GM12878 (cell line): ENCODE data around the gene ATP6V0A1. TPM values are rescaled to one million over a fixed set of nuclear protein-coding genes. Genes with fewer than 3 reads are reported as not detected.

Experiments used
- ATAC-seq: fragments of 200-7000 bp; cut with Tn5 transposase; 3 replicates; pipeline ENCODE4 v1.9.1; 2020; ENCODE audit warnings: mild to moderate bottlenecking, moderate library complexity
- BruUV-seq: library from RNA; stranded (reverse); fragments of 400-500 nt; replicated peaks from 2 replicates; lab custom pipeline; 2021; lab: Mats Ljungman, UMichigan
- CTCF ChIA-PET: fragments of 300-600 bp; sonication (Branson Sonifier 250); formaldehyde crosslinking; extraction: SDS; loops from one replicate; lab custom pipeline; 2021; ENCODE audit warnings: inconsistent platforms; lab: Yijun Ruan, JAX
- POLR2A ChIA-PET: fragments of 350-600 bp; formaldehyde crosslinking; extraction: SDS; loops from one replicate; lab custom pipeline; 2021; ENCODE audit warnings: inconsistent platforms; lab: Charles Lee
- RAD21 ChIA-PET: fragments of 300-600 bp; sonication (Branson Sonifier 250); formaldehyde crosslinking; loops from one replicate; lab custom pipeline; 2023; ENCODE audit warnings: antibody characterized with exemption; ENCODE audit not compliant: unreplicated experiment; lab: Charles Lee
- SMC1A ChIA-PET: fragments of 300-600 bp; sonication (Branson Sonifier 250); formaldehyde crosslinking; loops from one replicate; lab custom pipeline; 2023; ENCODE audit not compliant: unreplicated experiment, uncharacterized antibody; lab: Charles Lee
- DNase-seq: peaks from one replicate; pipeline ENCODE4 v3.0.0-alpha.2; 2011; ENCODE audit warnings: low read depth, low spot score
- FAIRE-seq: peaks from 3 replicates; lab custom pipeline; 2011; peaks lifted over from hg19 to GRCh38; lab: Jason Lieb, UNC
- H2AFZ ChIP-seq: 2 replicates; pipeline ENCODE4 v1.6.0; 2011; ENCODE audit warnings: low read depth, low read length, control low read depth; ENCODE audit not compliant: control insufficient read depth
- H3K27ac ChIP-seq: 2 replicates; pipeline ENCODE4 v1.5.1; 2011; ENCODE audit warnings: control low read depth; ENCODE audit not compliant: control insufficient read depth, insufficient read depth
- H3K27me3 ChIP-seq, 2 experiments: replicated peaks in 1 of 2; 2 replicates each; pipeline versions ENCODE4 v1.6.0 to v1.6.1; 2011; ENCODE audit warnings: low read length in 1 of 2; ENCODE audit not compliant: control insufficient read depth in 2 of 2, insufficient read depth in 2 of 2
- H3K36me3 ChIP-seq, 2 experiments: 2 replicates each; pipeline ENCODE4 v1.5.1; 2011; ENCODE audit warnings: low read length in 1 of 2; ENCODE audit not compliant: control insufficient read depth in 2 of 2, insufficient read depth in 2 of 2
- H3K4me1 ChIP-seq: 2 replicates; pipeline ENCODE4 v1.6.1; 2011; ENCODE audit warnings: mild to moderate bottlenecking, low read length, moderate library complexity, mixed read lengths; ENCODE audit not compliant: control insufficient read depth, insufficient read depth
- H3K4me2 ChIP-seq: 2 replicates; pipeline ENCODE4 v1.6.0; 2011; ENCODE audit warnings: control low read depth; ENCODE audit not compliant: control insufficient read depth, insufficient read depth
- H3K4me3 ChIP-seq: fragments of 200-600 bp; sonication (generic); 2 replicates; pipeline ENCODE4 v1.5.1; 2016
- H3K79me2 ChIP-seq: 2 replicates; pipeline ENCODE4 v1.6.0; 2011; ENCODE audit warnings: low read length; ENCODE audit not compliant: control insufficient read depth, insufficient read depth
- H3K9ac ChIP-seq: 2 replicates; pipeline ENCODE4 v1.8.0; 2011; ENCODE audit warnings: low read length, control low read depth, mixed read lengths; ENCODE audit not compliant: control insufficient read depth, insufficient read depth
- H3K9me3 ChIP-seq: replicated peaks from 3 replicates; pipeline ENCODE4 v1.5.1; 2011; ENCODE audit warnings: mild to moderate bottlenecking, low read length; ENCODE audit not compliant: control insufficient read depth, insufficient read depth
- H4K20me1 ChIP-seq: 2 replicates; pipeline ENCODE4 v1.6.0; 2011; ENCODE audit not compliant: control insufficient read depth, insufficient read depth
- CEBPB ChIP-seq, 2 experiments: fragments of 150-350 bp in 1 of 2; IDR thresholded peaks; 2 replicates each; pipeline ENCODE4 v1.6.1; 2012 to 2014; ENCODE audit warnings: low read depth in 2 of 2, low read length in 2 of 2, borderline replicate concordance in 1 of 2, inconsistent platforms in 1 of 2
- E2F4 ChIP-seq: IDR thresholded peaks from 2 replicates; pipeline ENCODE4 v1.6.1; 2012; ENCODE audit warnings: low read depth, low read length, improper control_type of control experiment
- EGR1 ChIP-seq, 2 experiments: IDR thresholded peaks; 1 replicate in 1 of 2; 2 replicates in 1 of 2; pipeline ENCODE4 v1.6.1; 2011 to 2012; ENCODE audit warnings: low read depth in 2 of 2, low read length in 2 of 2, borderline replicate concordance in 1 of 2, mild to moderate bottlenecking in 1 of 2, moderate library complexity in 1 of 2
- EZH2 ChIP-seq: IDR thresholded peaks from 2 replicates; pipeline ENCODE4 v1.6.1; 2012; ENCODE audit warnings: low read depth, mild to moderate bottlenecking, control low read depth, inconsistent platforms, low read length, borderline replicate concordance; ENCODE audit not compliant: control insufficient read depth
- IRF5 ChIP-seq: fragments of 450-650 bp; IDR thresholded peaks from 2 replicates; pipeline ENCODE4 v1.6.1; 2017; ENCODE audit warnings: borderline replicate concordance
- MEF2A ChIP-seq: IDR thresholded peaks from 2 replicates; pipeline ENCODE4 v1.6.1; 2011; ENCODE audit warnings: low read depth, mild to moderate bottlenecking, low read length, moderate library complexity; ENCODE audit not compliant: insufficient read depth
- MEF2B ChIP-seq: fragments of 450-650 bp; IDR thresholded peaks from 2 replicates; pipeline ENCODE4 v1.6.1; 2018; ENCODE audit warnings: mild to moderate bottlenecking, moderate library complexity; ENCODE audit not compliant: partially characterized antibody, poor library complexity, severe bottlenecking
- NR2C2 ChIP-seq: IDR thresholded peaks from 2 replicates; pipeline ENCODE4 v1.6.1; 2011; ENCODE audit warnings: borderline replicate concordance, low read depth; ENCODE audit not compliant: control insufficient read depth, insufficient read length
- PAX8 ChIP-seq: fragments of 450-650 bp; IDR thresholded peaks from 2 replicates; pipeline ENCODE4 v1.6.1; 2017; ENCODE audit warnings: mild to moderate bottlenecking, moderate library complexity
- RCOR1 ChIP-seq: conservative IDR thresholded peaks from 2 replicates; pipeline ENCODE4 v1.6.1; 2012; ENCODE audit warnings: low read depth, low read length, improper control_type of control experiment
- SPI1 ChIP-seq: IDR thresholded peaks from 2 replicates; pipeline ENCODE4 v1.6.1; 2011; ENCODE audit warnings: low read depth, mild to moderate bottlenecking, low read length, moderate library complexity, borderline replicate concordance; ENCODE audit not compliant: insufficient read depth
- ZBTB11 ChIP-seq: fragments of 450-650 bp; formaldehyde crosslinking; IDR thresholded peaks from 2 replicates; pipeline ENCODE4 v1.5.0; 2022; ENCODE audit warnings: mild to moderate bottlenecking, missing genetic modification characterization
- ZBTB33 ChIP-seq: fragments of 450-650 bp; IDR thresholded peaks from 2 replicates; pipeline ENCODE4 v1.6.1; 2017; ENCODE audit warnings: mild to moderate bottlenecking
- ZNF622 ChIP-seq: fragments of 450-650 bp; IDR thresholded peaks from 2 replicates; pipeline ENCODE4 v1.6.1; 2017; ENCODE audit warnings: mild to moderate bottlenecking, inconsistent platforms
- WGBS: methylation state at CpG from one replicate; pipeline ENCODE4 v1.1.6; 2016; ENCODE audit warnings: low lambda C conversion rate; ENCODE audit not compliant: insufficient replicate concordance, insufficient coverage; ENCODE audit errors: missing lambda C conversion rate; 5-methylcytosine and 5-hydroxymethylcytosine counted together
- in situ Hi-C: fragments of 300-500 bp; cut with MboI; formaldehyde crosslinking; loops from 9 replicates; pipeline ENCODE4 v1.14.3; 2018; ENCODE audit warnings: mixed read lengths
- intact Hi-C: fragments of 100-400 bp; cut with micrococcal nuclease; formaldehyde crosslinking; loops from one replicate; pipeline ENCODE4 v1.14.2; 2022; ENCODE audit not compliant: unreplicated experiment
- polyA plus RNA-seq, 11 experiments: library from polyadenylated mRNA; depleted of rRNA in 4 of 11; unstranded in 6 of 11; stranded (reverse) in 5 of 11; fragments of >200 nt; fragmentation: Nextera tagmentation in 4 of 11; fragmentation: Illumina TruSeq in 1 of 11; extraction: Ambion mirVana in 4 of 11; extraction: Trizol in 1 of 11; gene quantifications; 1 replicate in 1 of 11; 2 replicates in 10 of 11; pipeline versions ENCODE4 v1.2.1 to v1.2.3, GENCODE V29; 2011 to 2016; ENCODE audit warnings: inconsistent platforms in 2 of 11, missing spikeins in 2 of 11, low read depth in 1 of 11
- total RNA-seq, 4 experiments: library from RNA; depleted of rRNA in 3 of 4; stranded (reverse); fragments of >200 nt in 3 of 4; fragmentation: Illumina TruSeq in 1 of 4; extraction: Trizol in 1 of 4; gene quantifications; 2 replicates each; pipeline versions ENCODE4 v1.2.1 to v1.2.3, GENCODE V29; 2013 to 2021

The ATP6V0A1 gene
- total and polyA plus RNA-seq, 10 of the 15 experiments (the other 5 are each of a cell fraction or from before 2014, with no cell fraction given) = 3.0 to 76.6 (median 30.9) TPM

GRCh38 chr17:42472709-42473521 lies 14.2 kb downstream of the ATP6V0A1 start:
- in situ Hi-C loops (no loop called here), intact Hi-C loops (no loop called here)
- ChIA-PET POLR2A (no interaction called here), SMC1A (interaction anchor here (0.7 to 1.3 kb wide), 5 partner anchors 9 to 55 kb away, joined by 3 to 5 read pairs (median 3); no protein-coding TSS in a partner anchor), CTCF (interaction anchor here (0.6 to 1.5 kb wide), 5 partner anchors 8 to 251 kb away, joined by 3 to 4 read pairs (median 3); no protein-coding TSS in a partner anchor), RAD21 (no interaction called here)
- ATAC-seq = no peak
- Histone ChIP-seq H3K36me3 (peaks cover 2 to 30% of the 10 kb centered on the region in 2 experiments), H3K9ac (no peak overlapping the region), H3K27me3 (no peaks in the 10 kb centered on the region), H3K4me2 (no peak overlapping the region), H4K20me1 (no peaks in the 10 kb centered on the region), H3K4me1 (peaks cover 11% of the 10 kb centered on the region; the same call in 1 of the 2 replicates), H3K79me2 (no peaks in the 10 kb centered on the region), H3K9me3 (no peaks in the 10 kb centered on the region; the same call in 2 of the 3 replicates), H3K27ac (no peak overlapping the region), H3K4me3 (no peak overlapping the region), H2AFZ (no peak overlapping the region)
- no peak for DNase-seq
- TSS peak; percentile 33 for BruUV-seq
- no peak for FAIRE-seq
- WGBS = 91% methylated on average over 8 of the region's 8 CpGs
- TF ChIP-seq PAX8 (no peak), ZBTB33 (no peak), RCOR1 (no peak), CEBPB (IDR thresholded peaks at IDR 0.05; ENCODE audit: borderline replicate concordance in 1 of 2, low read depth in 2 of 2, low read length in 2 of 2) (no peak), ZBTB11 (no peak), EZH2 (no peak), MEF2B (no peak), NR2C2 (no peak), ZNF622 (no peak), MEF2A (no peak), E2F4 (no peak), IRF5 (no peak), EGR1 (IDR thresholded peaks at IDR 0.05; ENCODE audit: borderline replicate concordance in 1 of 2, low read depth in 2 of 2, low read length in 2 of 2) (no peak), SPI1 (no peak)
